ENCODE results near the gene GPRC5B.

The GPRC5B gene

GRCh38 chr16:19911204-19911603, 26.6 kb upstream of the GPRC5B start:
- TF ChIP-seq POLR2A (IDR thresholded peaks at IDR 0.05; ENCODE audit: low read depth, low read length), result no peak
- DNase-seq (ENCODE audit: insufficient read length, low spot score) (no peak), FAIRE-seq (no peak)

GRCh38 chr16:19909750-19910322, 25.2 kb upstream of the GPRC5B start:
- no peak for TF ChIP-seq POLR2A (IDR thresholded peaks at IDR 0.05; ENCODE audit: low read depth, low read length)
- DNase-seq (ENCODE audit: insufficient read length, low spot score) (no peak), FAIRE-seq (no peak)

- no peak for FAIRE-seq
- no peak for DNase-seq (ENCODE audit: insufficient read length, low spot score)
- TF ChIP-seq POLR2A (IDR thresholded peaks at IDR 0.05; ENCODE audit: low read depth, low read length), result no peak
These were observed 24.3 kb upstream of the GPRC5B start for GRCh38 chr16:19908921-19909320.

GRCh38 chr16:19907161-19907992, 22.7 kb upstream of the GPRC5B start:
- TF ChIP-seq POLR2A (IDR thresholded peaks at IDR 0.05; ENCODE audit: low read depth, low read length), result no peak
- DNase-seq (ENCODE audit: insufficient read length, low spot score), result peak; percentile 73
- FAIRE-seq, result peak; percentile 15

GRCh38 chr16:19901164-19901563, 16.5 kb upstream of the GPRC5B start:
- no peak for TF ChIP-seq POLR2A (IDR thresholded peaks at IDR 0.05; ENCODE audit: low read depth, low read length)
- FAIRE-seq (no peak), DNase-seq (ENCODE audit: insufficient read length, low spot score) (no peak)

GRCh38 chr16:19899605-19899955, 14.9 kb upstream of the GPRC5B start:
- FAIRE-seq (no peak), DNase-seq (ENCODE audit: insufficient read length, low spot score) (no peak)
- no peak for TF ChIP-seq POLR2A (IDR thresholded peaks at IDR 0.05; ENCODE audit: low read depth, low read length)

- FAIRE-seq, result no peak
- no peak for DNase-seq (ENCODE audit: insufficient read length, low spot score)
- TF ChIP-seq POLR2A (IDR thresholded peaks at IDR 0.05; ENCODE audit: low read depth, low read length), result no peak
These were observed 14.4 kb upstream of the GPRC5B start for GRCh38 chr16:19898924-19899604.

GRCh38 chr16:19898166-19898565, 13.5 kb upstream of the GPRC5B start:
- FAIRE-seq (no peak), DNase-seq (ENCODE audit: insufficient read length, low spot score) (no peak)
- no peak for TF ChIP-seq POLR2A (IDR thresholded peaks at IDR 0.05; ENCODE audit: low read depth, low read length)

- no peak for TF ChIP-seq POLR2A (IDR thresholded peaks at IDR 0.05; ENCODE audit: low read depth, low read length)
- FAIRE-seq (no peak), DNase-seq (ENCODE audit: insufficient read length, low spot score) (no peak)
These were observed 12.3 kb upstream of the GPRC5B start for GRCh38 chr16:19896951-19897350.

GRCh38 chr16:19894586-19894985, 9.9 kb upstream of the GPRC5B start:
- no peak for DNase-seq (ENCODE audit: insufficient read length, low spot score)
- no peak for TF ChIP-seq POLR2A (IDR thresholded peaks at IDR 0.05; ENCODE audit: low read depth, low read length)
- no peak for FAIRE-seq

- DNase-seq (ENCODE audit: insufficient read length, low spot score) (no peak), FAIRE-seq (no peak)
- TF ChIP-seq POLR2A (IDR thresholded peaks at IDR 0.05; ENCODE audit: low read depth, low read length), result no peak
These were observed 8.3 kb upstream of the GPRC5B start for GRCh38 chr16:19892902-19893301.

GRCh38 chr16:19890901-19891300, 6.3 kb upstream of the GPRC5B start:
- no peak for TF ChIP-seq POLR2A (IDR thresholded peaks at IDR 0.05; ENCODE audit: low read depth, low read length)
- no peak for FAIRE-seq
- DNase-seq (ENCODE audit: insufficient read length, low spot score), result no peak

- DNase-seq (ENCODE audit: insufficient read length, low spot score) (no peak), FAIRE-seq (no peak)
- no peak for TF ChIP-seq POLR2A (IDR thresholded peaks at IDR 0.05; ENCODE audit: low read depth, low read length)
These were observed 4.2 kb upstream of the GPRC5B start for GRCh38 chr16:19888834-19889233.

GRCh38 chr16:19886073-19886941, 1.7 kb upstream of the GPRC5B start:
- TF ChIP-seq POLR2A (IDR thresholded peaks at IDR 0.05; ENCODE audit: low read depth, low read length), result no peak
- DNase-seq (ENCODE audit: insufficient read length, low spot score) (peak; percentile 59), FAIRE-seq (peak; percentile 11)

Data from H54 (cell line).